Activated CD8-positive, alpha-beta memory T cell treated with anti-CD3 and anti-CD28 coated beads, Interleukin-2, amount 50 U/mL, for 4 hours (primary cell): ENCODE data around the gene LDB3.
"Not testable (repeated sequence)": the region's sequence is repeated elsewhere in the genome, so short reads cannot be mapped to it uniquely, and the experiment has no call there.

Experiments
- DNase-seq: peaks from one replicate; pipeline ENCODE4 v3.0.0-alpha.2; 2020

LDB3 gene

DNA sequence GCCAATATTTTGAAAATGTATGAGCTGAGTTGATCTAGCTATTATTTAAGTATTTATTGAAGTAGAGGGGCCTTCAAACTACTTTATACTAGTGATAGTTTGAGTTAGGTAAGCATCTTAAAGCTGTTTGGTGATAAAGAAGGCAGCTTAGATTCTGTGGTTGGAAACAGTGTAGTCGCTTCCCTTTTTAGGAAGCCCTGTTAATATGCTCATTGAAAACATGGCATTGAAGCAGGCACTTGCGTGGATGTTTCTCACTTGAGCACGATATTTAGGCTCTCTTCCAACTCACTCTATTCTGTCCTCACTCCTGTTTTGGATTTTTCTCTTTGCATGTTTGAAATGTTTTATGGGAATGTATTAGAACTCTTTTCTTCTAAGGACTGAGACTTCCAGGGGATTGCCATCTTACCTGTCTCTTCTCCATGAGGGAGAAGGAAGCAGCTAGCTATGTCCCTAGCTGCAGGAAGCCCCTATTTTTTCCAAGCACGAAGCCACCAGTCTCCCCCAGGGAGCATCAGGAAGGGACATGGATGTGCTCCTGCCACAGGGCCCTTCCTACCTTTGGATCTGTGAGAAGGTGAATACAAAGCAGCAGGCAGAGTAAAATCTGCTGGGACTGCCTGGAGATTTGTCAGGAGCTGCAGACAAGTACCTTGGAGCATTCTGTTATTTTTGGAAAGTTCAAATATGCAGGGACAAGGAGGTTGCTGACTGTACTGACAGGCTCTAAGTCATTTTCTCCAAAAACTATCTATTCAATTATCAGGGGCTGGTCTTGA is 66.1 kb downstream of the LDB3 start:
- no peak for DNase-seq

DNA sequence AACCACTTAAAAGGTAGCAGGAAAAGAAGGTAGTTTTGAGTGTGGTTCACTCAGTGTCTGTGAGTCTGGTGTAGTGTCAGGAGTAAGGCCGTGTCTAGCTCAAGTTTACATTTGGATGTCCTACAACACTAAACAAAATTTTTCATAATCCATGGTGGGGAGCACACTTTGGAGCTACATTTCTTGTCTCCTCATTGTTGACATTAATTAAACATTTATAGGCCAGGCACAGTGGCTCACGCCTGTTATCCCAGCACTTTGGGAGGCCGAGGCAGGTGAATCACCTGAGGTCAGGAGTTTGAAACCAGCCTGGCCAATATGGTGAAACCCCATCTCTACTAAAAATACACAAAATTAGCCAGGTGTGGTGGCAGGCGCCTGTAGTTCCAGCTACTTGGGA is 67.0 kb downstream of the LDB3 start:
- not testable (repeated sequence) for DNase-seq

DNA sequence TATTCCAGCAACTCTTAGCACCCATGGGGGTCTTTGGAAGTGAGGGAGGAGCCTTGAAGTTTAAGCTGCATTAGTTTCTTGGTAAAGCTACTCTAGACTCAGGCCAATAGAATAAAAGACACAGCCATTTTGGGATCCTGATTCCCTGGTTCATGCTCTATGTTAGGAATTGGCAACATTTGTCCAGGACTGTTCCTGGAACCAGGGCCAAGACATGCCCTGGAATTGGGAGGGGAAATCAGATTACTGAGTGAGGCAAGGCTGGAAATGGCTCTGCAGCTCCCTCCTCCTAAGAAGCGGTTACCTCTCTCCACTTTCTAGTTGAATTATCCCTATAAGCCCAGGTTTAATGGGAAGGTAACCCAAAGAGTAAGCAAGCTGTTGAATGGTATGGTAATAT is 73.9 kb downstream of the LDB3 start:
- DNase-seq: no peak

DNA sequence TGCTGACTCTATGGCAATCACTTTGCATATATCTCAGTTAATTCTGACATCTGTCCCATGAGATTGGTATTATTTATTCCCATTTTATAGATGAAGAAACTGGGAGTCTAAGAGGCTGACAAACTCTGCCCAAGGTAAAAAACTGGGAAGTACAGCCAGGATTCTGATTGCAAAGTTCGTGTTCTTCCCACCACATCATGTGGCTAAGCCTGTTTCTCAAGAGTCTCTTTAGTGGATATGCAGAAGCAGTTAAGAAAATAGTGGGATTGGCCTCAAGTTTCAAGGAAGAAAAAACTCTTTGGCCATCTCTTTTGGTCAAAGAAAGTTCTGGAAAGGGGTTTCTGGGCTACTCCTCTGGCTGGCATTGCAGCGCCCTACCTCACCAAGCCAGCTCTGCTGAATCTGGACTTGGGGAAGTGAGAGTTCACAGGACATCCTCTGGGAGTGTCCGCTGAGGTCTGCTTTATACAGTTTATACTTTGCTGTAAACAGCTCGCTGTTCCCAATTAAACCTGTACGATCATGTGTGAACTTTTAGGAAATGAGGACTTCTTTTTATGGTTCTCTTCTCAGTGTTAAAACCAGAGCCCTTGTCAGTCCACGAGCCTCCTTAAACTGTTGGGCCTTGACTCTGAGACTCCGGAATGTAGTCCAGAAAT is 75.9 kb downstream of the LDB3 start:
- no peak for DNase-seq

DNA sequence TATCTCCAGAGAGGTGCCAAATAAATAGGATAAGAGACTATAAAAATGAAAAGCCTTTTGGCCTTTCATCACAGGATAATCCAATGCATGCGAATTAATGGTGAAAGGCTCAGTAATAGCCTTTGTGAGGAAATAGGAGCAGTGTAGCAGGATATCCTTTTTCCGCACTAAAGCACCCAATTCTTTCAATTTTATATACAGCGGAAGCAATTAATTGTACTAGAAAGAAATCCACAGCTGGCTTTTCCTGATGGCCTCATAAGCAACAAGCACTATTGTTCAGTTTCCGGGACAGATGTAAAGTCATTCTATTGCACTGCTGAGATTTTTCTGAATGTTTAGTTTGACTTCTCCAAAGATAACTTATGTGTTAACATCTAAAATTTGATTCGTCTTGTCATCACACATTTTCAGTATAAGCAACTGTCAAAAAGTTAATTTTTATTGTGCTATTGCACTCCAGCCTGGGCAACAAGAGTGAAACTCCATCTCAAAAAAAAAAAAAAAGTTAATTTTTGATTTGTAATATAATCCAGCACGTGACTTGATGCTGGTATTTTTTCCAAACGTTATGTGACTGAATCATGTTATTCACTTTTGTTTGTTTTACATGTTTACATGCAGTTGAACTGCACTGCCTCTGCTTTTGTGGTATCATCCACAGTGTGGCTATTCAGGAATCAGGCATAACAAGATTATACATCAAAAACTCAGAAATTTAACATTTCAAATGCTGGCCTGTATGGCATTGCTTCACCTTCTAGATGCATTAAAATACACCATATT is 79.7 kb downstream of the LDB3 start:
- DNase-seq: no peak

DNA sequence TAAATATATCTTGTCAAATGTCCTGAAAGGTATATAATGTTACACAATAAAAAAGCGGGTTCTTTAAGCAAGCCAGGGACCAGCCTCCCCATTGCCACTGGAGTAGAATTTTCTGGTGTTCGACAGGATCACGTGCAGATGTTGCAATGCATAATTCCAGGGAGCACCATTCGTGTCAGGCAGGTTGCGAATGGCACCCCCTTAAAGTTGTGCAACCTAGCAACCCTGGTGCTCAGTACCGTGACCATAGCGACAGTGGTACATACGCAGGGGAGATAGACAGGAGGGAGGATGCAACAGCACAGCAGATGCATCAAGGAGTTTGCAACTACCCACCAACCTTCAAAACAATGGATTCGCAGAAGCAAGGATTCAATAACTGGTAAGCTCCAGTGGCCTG is 81.5 kb downstream of the LDB3 start:
- no peak for DNase-seq

DNA sequence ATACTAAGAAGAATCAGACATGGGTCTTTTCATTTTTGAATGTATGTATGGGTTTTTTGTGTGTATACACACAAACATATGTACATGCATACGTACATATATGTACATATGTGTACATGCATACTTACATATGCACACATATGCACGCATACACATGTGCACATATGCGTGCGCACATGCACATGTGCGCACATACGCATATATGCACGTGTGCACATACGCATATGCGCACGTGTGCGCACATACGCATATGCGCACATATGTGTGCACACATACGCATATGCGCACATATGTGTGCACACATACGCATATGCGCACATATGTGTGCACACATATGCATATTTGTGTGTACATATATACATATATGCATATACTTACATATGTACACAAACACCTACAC is 83.2 kb downstream of the LDB3 start:
- DNase-seq: no peak

DNA sequence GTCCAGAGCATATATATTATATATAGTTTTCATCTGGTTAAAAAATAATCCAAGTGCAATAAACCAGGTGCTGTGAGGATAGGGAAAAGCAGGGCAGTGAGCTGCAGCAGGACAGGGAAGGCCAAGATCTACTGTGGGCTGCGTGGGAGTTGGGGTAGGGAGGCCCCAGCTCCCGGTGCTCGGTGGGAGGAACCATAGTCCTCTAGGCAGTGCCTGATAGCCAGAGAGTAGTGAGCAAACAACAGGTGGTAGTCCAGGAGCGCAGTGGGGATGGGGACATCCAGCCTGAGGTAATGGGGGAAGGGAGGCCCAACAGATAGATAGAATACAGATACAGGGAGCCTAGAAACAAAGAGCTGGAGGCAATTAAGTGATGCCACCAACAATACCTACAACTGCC is 84.0 kb downstream of the LDB3 start:
- no peak for DNase-seq

DNA sequence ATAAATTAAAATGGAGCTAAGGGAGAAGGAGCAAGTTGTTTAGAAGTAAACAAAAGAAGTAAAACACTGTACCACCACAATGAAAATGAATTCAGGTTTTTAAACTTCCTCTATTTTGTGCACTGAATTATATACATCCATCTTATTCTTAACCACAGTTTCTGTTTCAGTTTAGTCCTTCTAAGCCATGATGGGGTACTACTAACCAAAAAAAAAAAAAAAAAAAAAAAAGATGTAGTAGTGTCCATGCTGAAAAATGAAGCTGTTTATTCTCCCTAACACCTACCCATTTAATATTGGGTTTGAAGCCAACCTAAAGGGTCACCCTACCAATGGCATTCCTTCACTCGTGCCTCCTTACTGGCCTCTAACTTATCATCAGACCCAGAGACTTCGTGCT is 84.7 kb downstream of the LDB3 start:
- no peak for DNase-seq

DNA sequence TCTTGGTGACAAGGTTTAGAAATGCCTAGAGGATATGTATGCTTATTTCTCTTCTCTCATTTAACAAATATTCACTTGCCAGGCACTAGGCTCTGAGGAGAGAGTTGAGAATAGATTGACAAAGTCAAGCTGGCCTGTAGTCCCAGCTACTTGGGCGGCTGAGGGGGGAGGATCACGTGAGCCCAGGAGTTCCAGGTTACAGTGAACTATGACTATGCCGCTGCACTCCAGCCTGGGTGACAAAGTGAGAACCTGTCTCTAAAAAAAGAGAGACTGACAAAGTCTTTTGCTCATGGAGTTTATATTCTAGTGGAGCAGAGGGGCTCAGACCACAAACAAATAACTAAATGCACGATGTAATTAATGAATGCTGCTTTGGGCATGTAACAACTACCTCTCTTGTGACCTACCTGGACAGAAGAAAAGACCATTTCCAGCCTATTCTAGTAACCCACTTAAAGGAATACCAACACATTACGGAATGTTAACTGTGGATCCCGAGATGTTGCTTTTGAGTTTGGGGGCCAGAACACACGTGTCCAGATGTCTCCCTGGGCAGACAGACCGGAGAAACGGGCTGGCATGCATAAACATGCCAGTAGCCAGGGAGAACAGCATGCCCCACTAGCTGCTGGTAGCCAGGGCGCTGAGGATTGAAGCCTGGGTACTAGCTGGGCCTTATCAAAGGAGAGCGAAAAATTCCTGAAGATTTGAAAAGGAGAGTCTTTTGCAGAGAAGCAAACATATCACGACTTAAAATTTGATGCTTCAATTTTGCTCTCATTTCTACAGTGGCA is 85.5 kb downstream of the LDB3 start:
- DNase-seq: no peak

DNA sequence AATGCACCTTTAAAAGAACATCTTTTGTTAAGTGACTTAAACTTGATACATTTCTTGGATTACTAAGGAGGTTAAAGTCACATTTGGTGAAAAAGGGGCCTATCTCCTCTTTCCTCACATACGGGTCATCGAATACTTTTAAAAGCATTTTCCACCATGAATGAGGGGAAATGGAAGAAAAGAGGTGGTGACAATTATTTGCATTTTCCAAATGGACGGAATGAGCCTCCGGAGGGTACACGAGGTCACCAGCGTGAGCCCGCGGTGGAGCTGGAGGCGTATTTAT is 87.1 kb downstream of the LDB3 start:
- no peak for DNase-seq

DNA sequence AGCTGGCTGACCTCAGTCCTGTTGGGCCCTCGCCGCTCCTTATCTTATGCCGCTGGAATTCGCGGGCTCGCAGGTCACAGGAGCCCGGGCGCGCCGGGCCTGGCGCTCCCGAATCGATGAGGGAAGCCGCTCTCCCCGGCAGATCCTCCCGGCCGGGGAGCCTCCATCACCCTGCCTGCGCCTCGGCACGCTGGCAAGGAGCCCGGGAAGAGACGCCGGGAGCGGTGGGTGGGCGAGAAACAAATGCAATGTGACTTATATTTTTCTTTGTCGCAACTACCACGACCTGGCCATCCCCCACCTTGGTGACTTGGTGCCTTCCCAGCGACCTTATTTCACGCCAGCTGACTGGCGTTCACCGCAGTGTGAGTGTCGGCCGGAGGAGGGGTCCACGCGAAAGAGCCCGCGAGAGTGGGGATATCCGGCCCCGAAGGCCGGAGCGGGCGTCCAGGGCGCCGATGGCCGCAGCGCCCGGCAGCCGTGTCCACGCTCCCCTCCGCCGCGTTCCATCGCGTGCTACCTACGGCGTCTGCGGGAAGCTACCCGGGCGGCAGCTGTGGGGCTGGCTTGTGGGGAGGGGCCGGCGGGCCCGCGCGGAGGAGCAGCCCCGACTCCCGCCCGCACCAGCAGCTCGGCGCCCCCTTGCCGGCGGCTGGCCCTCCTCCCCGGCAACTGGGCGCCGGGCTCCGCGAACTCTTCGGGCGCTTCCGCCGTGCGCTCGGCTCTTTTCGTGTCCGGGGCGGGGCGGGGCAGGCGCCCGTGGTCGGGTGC is 87.6 kb downstream of the LDB3 start:
- DNase-seq: peak; percentile 89

DNA sequence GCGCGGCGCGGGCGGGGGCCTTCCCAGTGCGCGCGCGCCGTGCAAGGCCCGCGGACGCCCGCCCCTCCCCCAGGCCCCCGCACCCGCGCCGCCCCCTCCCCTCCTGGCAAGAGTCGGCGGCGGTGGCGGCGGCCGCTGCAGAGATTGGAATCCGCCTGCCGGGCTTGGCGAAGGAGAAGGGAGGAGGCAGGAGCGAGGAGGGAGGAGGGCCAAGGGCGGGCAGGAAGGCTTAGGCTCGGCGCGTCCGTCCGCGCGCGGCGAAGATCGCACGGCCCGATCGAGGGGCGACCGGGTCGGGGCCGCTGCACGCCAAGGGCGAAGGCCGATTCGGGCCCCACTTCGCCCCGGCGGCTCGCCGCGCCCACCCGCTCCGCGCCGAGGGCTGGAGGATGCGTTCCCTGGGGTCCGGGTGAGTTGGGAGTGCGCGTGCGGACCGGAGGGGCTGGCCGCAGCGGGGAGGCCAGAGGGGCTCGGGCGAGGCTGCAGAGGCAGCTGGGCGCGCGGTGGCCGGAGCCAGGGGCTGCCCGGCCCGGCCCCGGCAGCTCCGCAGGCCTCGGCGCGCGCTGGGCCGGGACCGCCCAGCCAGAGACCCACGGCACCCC is 88.3 kb downstream of the LDB3 start, which contains the start of gene BMPR1A:
Gene BMPR1A, plus strand, starts transcription at position 109 of the 602 bp plus-strand sequence. CDS start 119,400 bp downstream, outside the sequence.
- no peak for DNase-seq

DNA sequence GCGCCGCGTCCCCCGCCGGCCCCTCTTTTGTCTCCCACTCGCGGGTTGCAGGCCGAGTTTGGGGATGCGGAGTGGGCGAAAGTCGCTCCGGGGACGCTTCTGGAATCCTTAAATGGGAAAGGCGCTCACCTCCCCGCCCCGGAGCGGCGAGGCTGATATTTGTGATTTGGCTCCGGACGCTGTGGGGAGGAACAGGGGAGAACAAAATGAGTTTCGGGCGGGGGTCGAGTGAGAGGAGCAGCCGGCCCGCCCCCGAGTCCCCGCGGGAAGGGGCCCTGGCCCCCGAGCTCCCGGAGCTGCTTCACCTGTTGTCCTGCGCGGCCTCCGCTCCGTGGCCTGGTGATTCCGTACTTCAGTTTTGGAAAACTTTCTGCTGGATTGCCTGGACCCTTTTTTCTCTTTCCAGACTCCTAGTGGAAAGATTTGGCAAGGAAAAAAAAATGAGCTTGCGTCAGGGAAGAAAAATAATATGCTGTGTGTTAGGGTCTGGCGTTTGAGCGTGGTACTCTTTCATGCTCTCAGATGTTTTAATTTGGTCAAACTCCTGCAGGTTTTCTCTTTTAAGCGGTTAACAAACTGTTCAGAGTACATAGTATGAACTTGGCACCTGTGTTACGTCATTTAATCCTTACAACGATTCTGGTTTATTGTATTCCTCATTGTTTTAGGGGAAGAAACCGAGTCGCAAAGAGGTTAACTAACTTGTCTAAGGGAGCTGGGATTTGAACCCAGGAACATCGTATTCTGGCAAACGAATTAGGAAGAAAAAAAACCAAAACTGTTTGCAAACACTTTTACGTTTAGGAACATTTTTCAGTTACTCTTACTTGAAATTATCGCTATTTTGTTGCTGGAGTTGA is 89.0 kb downstream of the LDB3 start:
- DNase-seq: peak; percentile 15

DNA sequence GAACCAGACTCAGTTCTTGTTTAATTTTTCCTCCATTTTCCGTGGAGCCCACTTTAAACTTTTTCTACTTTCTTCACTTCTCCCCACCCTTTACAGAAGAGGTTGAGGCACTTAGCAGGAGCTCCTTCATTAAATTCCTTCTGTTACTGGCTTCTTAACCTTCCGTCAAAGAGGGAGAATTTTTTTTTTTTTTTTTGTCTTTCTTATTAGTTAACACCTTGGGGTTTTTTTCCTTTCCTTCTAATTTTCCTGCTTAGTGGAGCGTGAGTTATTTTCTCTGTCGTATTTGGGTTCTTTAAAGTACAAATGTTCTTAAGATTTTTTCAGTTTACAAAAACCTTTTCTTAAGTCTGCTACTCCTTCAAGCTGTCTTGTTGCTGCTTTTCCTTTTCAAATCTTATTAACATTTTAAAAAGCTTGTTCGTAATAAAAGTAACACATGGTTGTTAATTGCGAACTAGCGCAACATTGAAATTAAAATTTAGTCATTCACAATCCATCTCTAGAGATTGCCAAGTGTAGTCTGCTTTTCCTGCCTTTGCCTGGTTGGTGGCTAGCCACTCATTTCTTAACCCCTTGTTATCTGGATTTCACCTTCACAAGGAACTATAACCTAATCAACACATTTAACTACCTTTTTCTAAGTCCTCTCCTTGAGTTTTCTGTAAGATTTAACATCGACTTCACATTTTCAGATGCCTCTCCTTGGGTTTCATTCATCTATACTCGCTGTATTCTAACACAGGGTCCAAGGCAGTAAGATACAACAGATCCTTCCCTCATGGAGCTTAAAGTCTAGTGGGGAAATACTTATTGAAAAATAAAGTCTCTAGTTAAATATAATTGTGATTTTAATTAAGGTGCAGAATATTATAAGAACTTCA is 90.1 kb downstream of the LDB3 start:
- DNase-seq: no peak

DNA sequence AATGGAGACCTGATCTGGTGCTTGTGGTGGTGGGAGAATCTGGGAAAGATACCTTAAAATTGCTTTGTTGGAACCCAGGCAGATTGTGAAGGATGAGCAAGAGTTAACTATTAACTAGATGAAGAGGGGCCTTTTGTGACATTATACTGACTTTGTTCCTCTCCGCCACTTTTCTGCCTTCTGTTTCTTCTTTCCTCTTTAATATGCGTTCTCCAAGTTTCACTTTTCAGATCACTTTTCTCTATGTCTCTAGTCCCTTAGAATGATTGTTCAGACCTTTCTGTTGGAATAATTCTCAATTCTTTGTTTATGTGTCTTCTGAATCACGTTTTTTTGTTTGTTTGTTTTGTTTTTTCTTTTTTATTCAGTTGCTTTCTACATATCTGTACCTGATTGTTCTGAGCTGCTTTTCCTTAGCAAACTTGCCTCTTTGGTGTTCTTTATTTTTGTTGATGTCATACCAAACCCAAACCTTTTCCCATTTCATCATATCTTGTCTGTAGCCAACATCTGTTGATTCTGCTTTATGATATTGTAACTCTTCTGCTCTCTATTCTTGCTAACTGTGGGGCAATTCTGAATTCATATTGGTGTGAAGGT is 90.9 kb downstream of the LDB3 start:
- DNase-seq: no peak

DNA sequence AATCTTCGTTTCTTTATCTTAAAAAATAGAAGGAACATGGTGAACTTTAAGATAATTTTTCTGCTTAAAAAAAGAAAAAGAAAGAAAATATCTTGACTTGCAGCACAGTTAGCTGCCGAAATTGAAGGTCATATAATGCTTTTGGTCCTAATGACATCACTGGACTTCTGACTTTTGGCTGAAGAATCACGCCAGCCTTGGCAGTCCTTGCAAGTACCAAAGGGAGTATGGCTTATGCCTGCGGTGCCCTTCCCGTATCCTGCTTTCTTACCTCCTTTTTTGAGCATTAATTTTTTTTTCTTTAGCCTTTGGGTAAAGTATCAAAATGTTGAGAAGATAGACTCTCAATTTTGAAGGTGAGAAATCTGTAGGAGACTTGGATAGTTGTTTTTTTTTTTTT is 95.1 kb downstream of the LDB3 start:
- no peak for DNase-seq

DNA sequence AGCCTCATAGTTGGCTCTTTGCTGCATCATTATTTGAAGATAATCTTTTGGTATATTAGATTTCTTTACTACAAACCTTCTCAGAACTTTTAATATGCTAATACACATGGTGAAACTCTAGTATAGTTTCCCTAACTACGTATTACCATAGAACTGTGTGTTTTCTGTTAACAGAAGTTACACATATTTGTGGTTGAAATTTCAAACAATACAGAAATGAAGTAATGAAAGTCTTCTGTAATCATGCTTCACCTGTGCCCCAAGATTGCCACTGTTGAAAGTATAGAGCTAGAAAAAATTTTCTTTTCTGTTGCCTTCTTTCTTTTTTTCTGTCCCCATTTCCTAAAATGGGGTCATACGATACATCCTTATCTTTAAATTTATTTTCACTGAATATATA is 97.2 kb downstream of the LDB3 start:
- DNase-seq: no peak

DNA sequence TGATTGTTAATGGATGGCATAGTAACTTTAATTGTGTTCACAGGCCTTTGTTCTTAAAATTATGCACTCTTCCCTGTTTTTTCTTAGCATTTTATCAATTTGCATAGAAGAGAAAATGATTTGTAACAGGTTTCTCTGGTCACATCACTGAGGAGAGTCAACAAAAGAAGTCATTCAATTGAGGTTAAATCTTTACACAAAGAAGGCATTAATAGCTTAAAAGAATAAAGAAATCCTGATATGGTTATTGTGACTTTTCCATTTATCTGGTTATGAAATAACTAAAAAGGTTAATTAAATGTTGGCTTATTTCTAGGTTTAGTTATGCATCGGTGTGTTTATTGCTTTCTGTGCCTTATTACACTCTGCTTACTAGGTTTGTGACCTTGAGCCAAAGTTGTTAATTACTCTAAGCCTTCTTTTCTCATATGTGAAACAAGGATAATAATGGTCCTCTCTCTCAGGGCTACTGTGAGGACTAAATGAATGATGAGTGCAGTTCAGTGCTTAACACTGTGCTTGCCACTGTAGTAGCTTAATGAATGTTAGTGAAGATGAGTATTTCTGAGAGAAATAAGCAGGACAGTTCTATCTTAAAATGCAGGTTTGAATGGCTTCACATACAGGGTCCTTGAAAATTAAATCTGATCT is 100.2 kb downstream of the LDB3 start:
- no peak for DNase-seq
